Thoracic aorta (tissue), 2 donors: ENCODE data around the gene EPHA6. TPM values are rescaled to one million over a fixed set of nuclear protein-coding genes. Genes with fewer than 3 reads are reported as not detected.
"Not testable (repeated sequence)": the region's sequence is repeated elsewhere in the genome, so short reads cannot be mapped to it uniquely, and the experiment has no call there.

ENCODE experiments used
- ATAC-seq: fragments of 150-250 bp; one replicate; pipeline ENCODE4 v1.8.0; 2017; ENCODE audit warnings: low read depth; ENCODE audit not compliant: insufficient number of reproducible peaks, low FRiP score
- DNase-seq: peaks from one replicate; pipeline ENCODE4 v3.0.0-alpha.2; 2020; ENCODE audit warnings: low spot score
- H3K27ac ChIP-seq, 2 donors: fragments of 200-600 bp; sonication (generic); 1 replicate in 1 of 2; 2 replicates in 1 of 2; pipeline ENCODE4 v1.5.1; 2016; ENCODE audit warnings: mild to moderate bottlenecking in 2 of 2, moderate library complexity in 2 of 2
- H3K27me3 ChIP-seq: fragments of 200-600 bp; sonication (generic); replicated peaks from 2 replicates; pipeline ENCODE4 v1.6.0; 2016; ENCODE audit warnings: mild to moderate bottlenecking; ENCODE audit not compliant: insufficient read depth
- H3K36me3 ChIP-seq: fragments of 200-600 bp; sonication (generic); one replicate; pipeline ENCODE4 v1.5.1; 2016
- H3K4me1 ChIP-seq, 2 donors: fragments of 200-600 bp; sonication (generic); 1 replicate in 1 of 2; 2 replicates in 1 of 2; pipeline versions ENCODE4 v1.5.1 to v1.6.0; 2016; ENCODE audit warnings: low read depth in 2 of 2, mild to moderate bottlenecking in 1 of 2; ENCODE audit not compliant: control insufficient read depth in 1 of 2
- H3K4me3 ChIP-seq: fragments of 200-600 bp; sonication (generic); 2 replicates; pipeline ENCODE4 v1.5.1; 2016; ENCODE audit warnings: mild to moderate bottlenecking
- H3K9me3 ChIP-seq: fragments of 200-600 bp; sonication (generic); 2 replicates; pipeline ENCODE4 v1.5.1; 2016
- CTCF ChIP-seq: fragments of 200-600 bp; sonication (generic); IDR thresholded peaks from one replicate; pipeline ENCODE4 v1.5.1; 2019; ENCODE audit warnings: antibody characterized with exemption
- total RNA-seq, 2 donors: library from RNA; depleted of rRNA; stranded (reverse); fragments of >200 nt; gene quantifications; one replicate each; pipeline versions ENCODE4 v1.1.0 to v1.2.3, GENCODE V29; 2016

Gene EPHA6
- total RNA-seq, 2 donors from 2014 or later = 0.71 to 3.2 TPM

GRCh38 chr3:97530691-97531090 lies 716.3 kb downstream of the EPHA6 start:
- no peaks in the 10 kb centered on the region for H3K4me1 ChIP-seq
- TF ChIP-seq CTCF = no peak
- H3K4me3 ChIP-seq = no peak overlapping the region
- H3K27ac ChIP-seq = no peak overlapping the region
- no peaks in the 10 kb centered on the region for H3K27me3 ChIP-seq
- DNase-seq = no peak
- H3K36me3 ChIP-seq = no peaks in the 10 kb centered on the region
- ATAC-seq = no peak
- H3K9me3 ChIP-seq = no peaks in the 10 kb centered on the region

DNA sequence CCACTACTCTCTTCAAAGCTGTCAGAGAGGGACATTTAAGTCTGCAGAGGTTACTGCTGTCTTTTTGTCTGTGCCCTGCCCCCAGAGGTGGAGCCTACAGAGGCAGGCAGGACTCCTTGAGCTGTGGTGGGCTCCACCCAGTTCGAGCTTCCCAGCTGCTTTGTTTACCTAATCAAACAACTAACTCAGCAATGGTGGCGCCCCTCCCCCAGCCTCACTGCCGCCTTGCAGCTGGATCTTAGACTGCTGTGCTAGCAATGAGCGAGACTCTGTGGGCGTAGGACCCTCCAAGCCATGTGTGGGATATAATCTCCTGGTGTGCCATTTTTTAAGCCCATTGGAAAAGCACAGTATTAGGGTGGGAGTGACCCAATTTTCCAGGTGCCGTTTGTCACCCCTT lies 733.2 kb downstream of the EPHA6 start:
- H3K27me3 ChIP-seq, H3K27ac ChIP-seq, H3K4me3 ChIP-seq, H3K4me1 ChIP-seq, H3K36me3 ChIP-seq, ATAC-seq, H3K9me3 ChIP-seq, DNase-seq: not testable (repeated sequence)

- Histone ChIP-seq H3K4me1 (no peaks in the 10 kb centered on the region), H3K36me3 (no peaks in the 10 kb centered on the region), H3K27me3 (no peaks in the 10 kb centered on the region), H3K9me3 (no peaks in the 10 kb centered on the region), H3K27ac (no peak overlapping the region), H3K4me3 (no peak overlapping the region)
- no peak for TF ChIP-seq CTCF
- ATAC-seq (no peak), DNase-seq (no peak)
Observed at GRCh38 chr3:97550408-97550807, 736.0 kb downstream of the EPHA6 start.

GRCh38 chr3:97552186-97552585 lies 737.8 kb downstream of the EPHA6 start:
- no peaks in the 10 kb centered on the region for H3K27me3 ChIP-seq
- no peak overlapping the region for H3K4me3 ChIP-seq
- ATAC-seq (no peak), DNase-seq (no peak)
- H3K27ac ChIP-seq = no peak overlapping the region
- H3K4me1 ChIP-seq = no peaks in the 10 kb centered on the region
- no peaks in the 10 kb centered on the region for H3K36me3 ChIP-seq
- H3K9me3 ChIP-seq = no peaks in the 10 kb centered on the region
- no peak for TF ChIP-seq CTCF

GRCh38 chr3:97575742-97576141 lies 761.3 kb downstream of the EPHA6 start:
- no peaks in the 10 kb centered on the region for H3K9me3 ChIP-seq
- DNase-seq (no peak), ATAC-seq (no peak)
- TF ChIP-seq CTCF = no peak
- H3K27me3 ChIP-seq = no peaks in the 10 kb centered on the region
- H3K4me3 ChIP-seq = no peak overlapping the region
- no peaks in the 10 kb centered on the region for H3K4me1 ChIP-seq
- no peaks in the 10 kb centered on the region for H3K36me3 ChIP-seq
- H3K27ac ChIP-seq = no peak overlapping the region

DNA sequence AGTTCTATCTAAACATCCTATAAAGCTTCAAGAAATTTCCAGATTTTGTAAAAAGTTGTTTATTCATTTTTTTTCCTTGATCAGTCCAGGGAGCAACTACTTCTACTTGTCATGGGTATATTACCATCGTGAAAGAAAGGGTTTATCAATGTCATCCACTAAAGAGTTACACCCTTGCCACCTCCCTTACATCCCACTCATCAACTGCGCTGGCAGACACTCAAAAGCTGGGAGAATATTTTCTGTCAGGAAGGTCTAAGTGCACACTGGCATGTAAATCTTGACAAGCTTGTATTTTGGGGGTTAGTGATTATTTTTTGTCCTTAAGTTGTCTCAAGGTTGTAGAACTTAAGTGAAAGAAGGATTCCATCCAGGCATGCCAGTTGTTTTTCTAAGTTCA lies 761.8 kb downstream of the EPHA6 start:
- no peak for TF ChIP-seq CTCF
- Histone ChIP-seq H3K9me3 (no peaks in the 10 kb centered on the region), H3K4me3 (no peak overlapping the region), H3K27me3 (no peaks in the 10 kb centered on the region), H3K4me1 (no peaks in the 10 kb centered on the region), H3K27ac (no peak overlapping the region), H3K36me3 (no peaks in the 10 kb centered on the region)
- DNase-seq = no peak
- ATAC-seq = no peak
